Activated CD4-positive, alpha-beta memory T cell treated with anti-CD3 and anti-CD28 coated beads, Interleukin-2, amount 10 ng/mL, durations not matched to agents 7 days and 5 days (primary cell): ENCODE measurements around the gene CCR1. TPM values are rescaled to one million over a fixed set of nuclear protein-coding genes. Genes with fewer than 3 reads are reported as not detected.
A peak's percentile ranks its signal among the peaks of the same experiment; 100 is the strongest.
"Not testable (repeated sequence)": the region's sequence is repeated elsewhere in the genome, so short reads cannot be mapped to it uniquely, and the experiment has no call there.

Experiments
- CTCF ChIA-PET: fragments of 350-600 bp; sonication (Branson Sonifier 250); formaldehyde crosslinking; loops from one replicate; lab custom pipeline; 2021; ENCODE audit warnings: antibody characterized with exemption, inconsistent platforms; lab: Charles Lee
- POLR2A ChIA-PET: fragments of 350-600 bp; sonication (Branson Sonifier 250); formaldehyde crosslinking; loops from one replicate; lab custom pipeline; 2021; ENCODE audit warnings: antibody characterized with exemption; lab: Charles Lee
- DNase-seq: peaks from one replicate; pipeline ENCODE4 v3.0.0-alpha.2; 2020
- H3K27ac Mint-ChIP-seq: one replicate; pipeline ENCODE4 v1.8.0; 2021; ENCODE audit warnings: mild to moderate bottlenecking, mixed read lengths
- H3K27me3 Mint-ChIP-seq: one replicate; pipeline ENCODE4 v1.8.0; 2021; ENCODE audit warnings: mixed read lengths
- H3K36me3 Mint-ChIP-seq: one replicate; pipeline ENCODE4 v1.8.0; 2021; ENCODE audit warnings: low read depth, mixed read lengths
- H3K4me1 Mint-ChIP-seq: one replicate; pipeline ENCODE4 v1.8.0; 2021; ENCODE audit warnings: mixed read lengths
- H3K4me3 Mint-ChIP-seq: one replicate; pipeline ENCODE4 v1.8.0; 2021; ENCODE audit warnings: mild to moderate bottlenecking, mixed read lengths
- H3K9me3 Mint-ChIP-seq: one replicate; pipeline ENCODE4 v1.8.0; 2021; ENCODE audit warnings: mixed read lengths
- total RNA-seq, 2 experiments: library from RNA; stranded (reverse); gene quantifications; one replicate each; pipeline ENCODE4 v1.2.3, GENCODE V29; 2021

CCR1 gene
- total RNA-seq, 2 experiments from 2014 or later: 20.0 to 20.7 TPM

- Mint-ChIP-seq H3K27me3 (no peaks in the 10 kb centered on the region), H3K4me1 (peaks cover 54% of the 10 kb centered on the region), H3K4me3 (no peak overlapping the region)
Measured at GRCh38 chr3:46209053-46209452, 940 bp upstream of the CCR1 start.

GRCh38 chr3:46207514-46207913, 599 bp downstream of the CCR1 start:
- peaks cover 54% of the 10 kb centered on the region for H3K4me1 Mint-ChIP-seq
- H3K27me3 Mint-ChIP-seq, H3K9me3 Mint-ChIP-seq, DNase-seq: not testable (repeated sequence)
- CTCF ChIA-PET: interaction anchor here (1.0 to 7.3 kb wide), 23 partner anchors 9 to 269 kb away, joined by 3 to 95 read pairs (median 7); partner anchors contain the start of genes CCR2, CCR5 and CXCR6
- H3K27ac Mint-ChIP-seq: peak overlapping the region; percentile 75
- peak overlapping the region; percentile 71 for H3K4me3 Mint-ChIP-seq
- peaks cover 46% of the 10 kb centered on the region for H3K36me3 Mint-ChIP-seq
- POLR2A ChIA-PET: interaction anchor here (0.6 to 4.8 kb wide), 21 partner anchors 8 to 391 kb away, joined by 3 to 101 read pairs (median 4); partner anchors contain the start of genes CCR2, CCR5 and FYCO1

More at GRCh38 chr3:46209053-46209452, 940 bp upstream of the CCR1 start:
- Mint-ChIP-seq H3K27ac (peak overlapping the region; percentile 75), H3K36me3 (peaks cover 31% of the 10 kb centered on the region), H3K9me3 (no peaks in the 10 kb centered on the region)
- ChIA-PET POLR2A (interaction anchor here (1.1 to 4.8 kb wide), 14 partner anchors 11 to 213 kb away, joined by 3 to 101 read pairs (median 5); partner anchors contain the start of genes CCR2, CCR5 and FYCO1), CTCF (interaction anchor here (0.7 to 7.3 kb wide), 24 partner anchors 7 to 270 kb away, joined by 3 to 95 read pairs (median 6); partner anchors contain the start of genes CCR2 and CCR5)
- no peak for DNase-seq

GRCh38 chr3:46206282-46207015, 1.7 kb downstream of the CCR1 start:
- Mint-ChIP-seq H3K27me3 (no peaks in the 10 kb centered on the region), H3K9me3 (no peaks in the 10 kb centered on the region), H3K36me3 (peaks cover 57% of the 10 kb centered on the region), H3K4me1 (peaks cover 56% of the 10 kb centered on the region), H3K27ac (peak overlapping the region; percentile 21), H3K4me3 (peak overlapping the region; percentile 71)
- no peak for DNase-seq
- POLR2A ChIA-PET: interaction anchor here (0.9 to 4.8 kb wide), 6 partner anchors 16 to 167 kb away, joined by 3 to 101 read pairs (median 5); partner anchors contain the start of gene CCR5
- CTCF ChIA-PET: interaction anchor here (1.5 to 7.3 kb wide), 6 partner anchors 8 to 172 kb away, joined by 5 to 95 read pairs (median 12); partner anchors contain the start of gene CCR5

- ChIA-PET POLR2A (interaction anchor here (1.1 to 1.8 kb wide), 2 partner anchors 17 to 168 kb away, joined by 3 to 6 read pairs; no protein-coding TSS in a partner anchor), CTCF (interaction anchor here (0.8 to 7.3 kb wide), 7 partner anchors 8 to 165 kb away, joined by 3 to 95 read pairs (median 3); partner anchors contain the start of gene CCR5)
- H3K27ac Mint-ChIP-seq: no peak overlapping the region
- peaks cover 63% of the 10 kb centered on the region for H3K36me3 Mint-ChIP-seq
- DNase-seq: no peak
- H3K9me3 Mint-ChIP-seq: no peaks in the 10 kb centered on the region
- peaks cover 56% of the 10 kb centered on the region for H3K4me1 Mint-ChIP-seq
- H3K27me3 Mint-ChIP-seq: no peaks in the 10 kb centered on the region
- peak overlapping the region; percentile 71 for H3K4me3 Mint-ChIP-seq
Measured at GRCh38 chr3:46205286-46205960, 2.7 kb downstream of the CCR1 start.

GRCh38 chr3:46203681-46204080, 4.4 kb downstream of the CCR1 start:
- H3K27ac Mint-ChIP-seq: no peak overlapping the region
- ChIA-PET CTCF (no interaction called here), POLR2A (no interaction called here)
- peaks cover 4% of the 10 kb centered on the region for H3K27me3 Mint-ChIP-seq
- H3K36me3 Mint-ChIP-seq: peaks cover 77% of the 10 kb centered on the region
- H3K9me3 Mint-ChIP-seq: no peaks in the 10 kb centered on the region
- H3K4me1 Mint-ChIP-seq: peaks cover 44% of the 10 kb centered on the region
- DNase-seq: no peak
- H3K4me3 Mint-ChIP-seq: no peak overlapping the region

GRCh38 chr3:46202535-46202934, 5.6 kb downstream of the CCR1 start:
- no peak overlapping the region for H3K4me3 Mint-ChIP-seq
- H3K4me1 Mint-ChIP-seq: peaks cover 33% of the 10 kb centered on the region
- H3K36me3 Mint-ChIP-seq: peaks cover 80% of the 10 kb centered on the region
- H3K27me3 Mint-ChIP-seq: peaks cover 4% of the 10 kb centered on the region
- POLR2A ChIA-PET: no interaction called here
- H3K27ac Mint-ChIP-seq: no peak overlapping the region
- H3K9me3 Mint-ChIP-seq: no peaks in the 10 kb centered on the region
- no peak for DNase-seq
- CTCF ChIA-PET: no interaction called here

GRCh38 chr3:46200790-46201189, 7.3 kb downstream of the CCR1 start:
- H3K4me1 Mint-ChIP-seq: peaks cover 15% of the 10 kb centered on the region
- ChIA-PET CTCF (no interaction called here), POLR2A (interaction anchor here (1.1 to 1.2 kb wide), 2 partner anchors 10 to 153 kb away, joined by 3 read pairs; partner anchors contain the start of gene CCR2)
- no peak for DNase-seq
- peaks cover 67% of the 10 kb centered on the region for H3K36me3 Mint-ChIP-seq
- H3K27ac Mint-ChIP-seq: no peak overlapping the region
- H3K27me3 Mint-ChIP-seq: peaks cover 4% of the 10 kb centered on the region
- no peak overlapping the region for H3K4me3 Mint-ChIP-seq
- no peaks in the 10 kb centered on the region for H3K9me3 Mint-ChIP-seq

GRCh38 chr3:46200211-46200610, 7.9 kb downstream of the CCR1 start:
- peaks cover 3% of the 10 kb centered on the region for H3K9me3 Mint-ChIP-seq
- H3K4me1 Mint-ChIP-seq: peaks cover 10% of the 10 kb centered on the region
- H3K27me3 Mint-ChIP-seq: peaks cover 4% of the 10 kb centered on the region
- H3K4me3 Mint-ChIP-seq: no peak overlapping the region
- peaks cover 67% of the 10 kb centered on the region for H3K36me3 Mint-ChIP-seq
- CTCF ChIA-PET: no interaction called here
- H3K27ac Mint-ChIP-seq: no peak overlapping the region
- POLR2A ChIA-PET: interaction anchor here (1.2 kb wide), 1 partner anchor 9 kb away, joined by 3 read pairs; no protein-coding TSS in a partner anchor
- DNase-seq: no peak

- ChIA-PET CTCF (interaction anchor here (0.9 to 1.7 kb wide), 2 partner anchors 12 to 173 kb away, joined by 4 to 5 read pairs; partner anchors contain the start of gene CCR1), POLR2A (no interaction called here)
- H3K4me1 Mint-ChIP-seq: no peaks in the 10 kb centered on the region
- peaks cover 53% of the 10 kb centered on the region for H3K36me3 Mint-ChIP-seq
- no peak for DNase-seq
- H3K4me3 Mint-ChIP-seq: no peak overlapping the region
- peaks cover 23% of the 10 kb centered on the region for H3K27me3 Mint-ChIP-seq
- H3K9me3 Mint-ChIP-seq: peaks cover 28% of the 10 kb centered on the region
- no peak overlapping the region for H3K27ac Mint-ChIP-seq
Measured at GRCh38 chr3:46196261-46196957, 11.7 kb downstream of the CCR1 start.

GRCh38 chr3:46194868-46195553, 13.1 kb downstream of the CCR1 start:
- Mint-ChIP-seq H3K27ac (no peak overlapping the region), H3K4me1 (no peaks in the 10 kb centered on the region), H3K4me3 (no peak overlapping the region), H3K27me3 (peaks cover 28% of the 10 kb centered on the region), H3K36me3 (peaks cover 51% of the 10 kb centered on the region), H3K9me3 (peaks cover 31% of the 10 kb centered on the region)
- no peak for DNase-seq
- ChIA-PET CTCF (no interaction called here), POLR2A (no interaction called here)

- CTCF ChIA-PET: no interaction called here
- peaks cover 31% of the 10 kb centered on the region for H3K9me3 Mint-ChIP-seq
- no peaks in the 10 kb centered on the region for H3K4me1 Mint-ChIP-seq
- H3K4me3 Mint-ChIP-seq: no peak overlapping the region
- peaks cover 38% of the 10 kb centered on the region for H3K36me3 Mint-ChIP-seq
- peaks cover 24% of the 10 kb centered on the region for H3K27me3 Mint-ChIP-seq
- DNase-seq: no peak
- POLR2A ChIA-PET: interaction anchor here (1.1 kb wide), 2 partner anchors 14 to 179 kb away, joined by 3 read pairs; no protein-coding TSS in a partner anchor
- H3K27ac Mint-ChIP-seq: no peak overlapping the region
Measured at GRCh38 chr3:46193436-46193835, 14.7 kb downstream of the CCR1 start.

- peaks cover 34% of the 10 kb centered on the region for H3K36me3 Mint-ChIP-seq
- CTCF ChIA-PET: no interaction called here
- peaks cover 31% of the 10 kb centered on the region for H3K9me3 Mint-ChIP-seq
- peaks cover 24% of the 10 kb centered on the region for H3K27me3 Mint-ChIP-seq
- H3K27ac Mint-ChIP-seq: no peak overlapping the region
- H3K4me1 Mint-ChIP-seq: peaks cover 4% of the 10 kb centered on the region
- POLR2A ChIA-PET: interaction anchor here (1.1 kb wide), 2 partner anchors 15 to 179 kb away, joined by 3 read pairs; no protein-coding TSS in a partner anchor
- no peak for DNase-seq
- no peak overlapping the region for H3K4me3 Mint-ChIP-seq
Measured at GRCh38 chr3:46192939-46193338, 15.2 kb downstream of the CCR1 start.
